Kidney (tissue), 14 donors: ENCODE measurements around the gene SORCS2. TPM values are rescaled to one million over a fixed set of nuclear protein-coding genes. Genes with fewer than 3 reads are reported as not detected.
A peak's percentile ranks its signal among the peaks of the same experiment; 100 is the strongest.

Experiments used
- DNase-seq, 5 donors: peaks; one replicate each; pipeline ENCODE4 v3.0.0-alpha.2; 2013 to 2020
- FAIRE-seq: peaks from 2 replicates; lab custom pipeline; 2012; peaks lifted over from hg19 to GRCh38; lab: Jason Lieb, UNC
- H3K27ac ChIP-seq, 2 donors: one replicate each; pipeline ENCODE4 v1.7.0; 2013; ENCODE audit warnings: low read depth in 2 of 2, low read length in 2 of 2, inconsistent platforms in 1 of 2
- H3K27me3 ChIP-seq: one replicate; pipeline ENCODE4 v1.7.1; 2013; ENCODE audit warnings: low read length, inconsistent platforms; ENCODE audit not compliant: control insufficient read depth, insufficient read depth
- H3K36me3 ChIP-seq, 3 donors: one replicate each; pipeline versions ENCODE4 v1.7.0 to v1.7.1; 2013; ENCODE audit warnings: low read length in 3 of 3, control low read depth in 1 of 3, inconsistent platforms in 1 of 3; ENCODE audit not compliant: insufficient read depth in 3 of 3, control insufficient read depth in 2 of 3
- H3K4me1 ChIP-seq, 3 donors: one replicate each; pipeline versions ENCODE4 v1.7.0 to v1.7.1; 2013; ENCODE audit warnings: low read length in 3 of 3, inconsistent platforms in 1 of 3, low read depth in 1 of 3; ENCODE audit not compliant: control insufficient read depth in 2 of 3, insufficient read depth in 2 of 3
- H3K4me3 ChIP-seq, 3 donors: one replicate each; pipeline versions ENCODE4 v1.7.0 to v1.8.1; 2013; ENCODE audit warnings: low read length in 3 of 3, control low read depth in 1 of 3, inconsistent platforms in 1 of 3
- H3K9ac ChIP-seq, 3 donors: one replicate each; pipeline versions ENCODE4 v1.7.0 to v1.7.1; 2013; ENCODE audit warnings: low read length in 3 of 3, control low read depth in 1 of 3, inconsistent platforms in 1 of 3
- H3K9me3 ChIP-seq, 3 donors: one replicate each; pipeline versions ENCODE4 v1.7.0 to v1.7.1; 2013; ENCODE audit warnings: low read length in 3 of 3, control low read depth in 1 of 3, inconsistent platforms in 1 of 3; ENCODE audit not compliant: control insufficient read depth in 2 of 3, insufficient read depth in 1 of 3
- intact Hi-C: fragments of 100-400 bp; cut with DNase I; formaldehyde crosslinking; loops from one replicate; pipeline ENCODE4 v1.11.1; 2022
- polyA plus RNA-seq: library from polyadenylated mRNA; stranded (reverse); fragments of 350-450 nt; fragmentation: Illumina TruSeq; extraction: RNeasy Lipid Tissue Mini Kit (QIAGEN cat#74804); gene quantifications from one replicate; pipeline ENCODE4 v1.2.3, GENCODE V29; 2014; ENCODE audit warnings: low read depth, low replicate concordance; ENCODE audit not compliant: insufficient read depth
- total RNA-seq: library from RNA; stranded (reverse); fragmentation: NEBNext Ultra II Directional; extraction: Animal tissue kit (Norgen Biotek cat#: 25700); gene quantifications from one replicate; pipeline ENCODE4 v1.2.1, GENCODE V29; 2021
- TF ChIP-seq, protein P1 (sequence below): IDR thresholded peaks from 3 replicates; pipeline ENCODE4 v1.5.1; 2012; ENCODE audit warnings: mild to moderate bottlenecking, moderate library complexity, borderline replicate concordance; ENCODE audit not compliant: insufficient read depth; ENCODE audit errors: extremely low read depth
- donor health status: control.
- donor health status: control.
- donor health status: control.
- donor health status: control.
- donor health status: control.
- donor health status: DM: yes; HTN: yes; CAD: no.
- donor health status: Normal renal cell carcinoma (clear cell type).

The SORCS2 gene
- total and polyA plus RNA-seq, 2 donors from 2014 or later, result 6.1 to 9.1 TPM

GRCh38 chr4:7298619-7299009 lies 106.3 kb downstream of the SORCS2 start:
- Histone ChIP-seq H3K4me1 (no peaks in the 10 kb centered on the region), H3K27me3 (no peaks in the 10 kb centered on the region), H3K36me3 (no peaks in the 10 kb centered on the region), H3K9ac (no peak overlapping the region), H3K27ac (no peak overlapping the region), H3K4me3 (no peak overlapping the region), H3K9me3 (no peaks in the 10 kb centered on the region)
- DNase-seq, result peak in 1 of 5 donors; percentile 53
- intact Hi-C loops, result loop anchor here (10.0 kb wide), 1 partner anchor 104 kb away; the partner anchor contains the start of gene SORCS2
- TF ChIP-seq, protein P1, sequence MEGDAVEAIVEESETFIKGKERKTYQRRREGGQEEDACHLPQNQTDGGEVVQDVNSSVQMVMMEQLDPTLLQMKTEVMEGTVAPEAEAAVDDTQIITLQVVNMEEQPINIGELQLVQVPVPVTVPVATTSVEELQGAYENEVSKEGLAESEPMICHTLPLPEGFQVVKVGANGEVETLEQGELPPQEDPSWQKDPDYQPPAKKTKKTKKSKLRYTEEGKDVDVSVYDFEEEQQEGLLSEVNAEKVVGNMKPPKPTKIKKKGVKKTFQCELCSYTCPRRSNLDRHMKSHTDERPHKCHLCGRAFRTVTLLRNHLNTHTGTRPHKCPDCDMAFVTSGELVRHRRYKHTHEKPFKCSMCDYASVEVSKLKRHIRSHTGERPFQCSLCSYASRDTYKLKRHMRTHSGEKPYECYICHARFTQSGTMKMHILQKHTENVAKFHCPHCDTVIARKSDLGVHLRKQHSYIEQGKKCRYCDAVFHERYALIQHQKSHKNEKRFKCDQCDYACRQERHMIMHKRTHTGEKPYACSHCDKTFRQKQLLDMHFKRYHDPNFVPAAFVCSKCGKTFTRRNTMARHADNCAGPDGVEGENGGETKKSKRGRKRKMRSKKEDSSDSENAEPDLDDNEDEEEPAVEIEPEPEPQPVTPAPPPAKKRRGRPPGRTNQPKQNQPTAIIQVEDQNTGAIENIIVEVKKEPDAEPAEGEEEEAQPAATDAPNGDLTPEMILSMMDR, result no peak
- FAIRE-seq, result no peak

DNA sequence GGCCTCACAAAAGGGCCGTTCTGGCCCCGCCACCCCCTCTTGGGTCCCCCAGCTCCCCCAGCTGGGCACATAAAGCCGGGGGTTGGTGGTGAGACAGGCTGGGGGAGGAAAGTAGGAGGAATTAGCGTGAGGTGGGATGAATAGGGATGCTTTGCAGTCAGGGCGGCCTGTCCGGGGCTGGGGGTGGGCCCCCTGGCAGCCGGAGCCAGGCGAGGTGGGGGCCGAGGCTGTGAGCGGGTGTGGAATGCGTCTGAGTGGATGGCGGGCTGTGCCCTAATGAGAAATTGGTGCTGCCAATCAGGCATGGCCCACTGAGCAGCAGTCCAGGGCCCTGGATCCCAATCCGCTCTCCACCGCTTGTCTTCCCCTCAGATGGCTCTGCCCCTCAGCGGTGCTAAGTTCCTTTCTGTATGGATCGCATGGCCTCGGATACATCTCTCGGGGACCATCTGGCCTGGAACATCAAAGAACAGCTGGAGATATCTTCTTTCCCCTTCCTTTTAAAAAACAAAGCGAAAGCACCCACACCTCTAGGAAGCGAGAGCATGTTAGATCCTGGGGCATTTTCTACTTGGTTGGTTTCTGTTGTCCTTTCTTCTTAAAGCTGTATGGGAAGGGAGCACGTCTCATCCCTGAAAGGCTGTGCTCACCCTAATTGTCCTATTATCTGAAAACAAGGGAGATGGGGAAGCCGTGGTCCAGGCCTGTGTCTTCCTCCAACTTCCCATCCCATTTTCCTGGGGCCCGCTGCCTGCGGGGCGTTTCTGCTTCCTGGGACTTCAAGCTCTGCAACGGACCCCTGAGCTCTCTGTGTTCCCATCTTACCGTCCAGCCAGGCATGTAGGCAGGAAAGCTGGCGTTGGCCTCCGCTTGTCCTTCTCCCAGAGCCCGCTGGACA lies 106.9 kb downstream of the SORCS2 start:
- Histone ChIP-seq H3K27me3 (no peaks in the 10 kb centered on the region), H3K9ac (no peak overlapping the region), H3K36me3 (no peaks in the 10 kb centered on the region), H3K4me3 (no peak overlapping the region), H3K9me3 (no peaks in the 10 kb centered on the region), H3K4me1 (no peaks in the 10 kb centered on the region), H3K27ac (no peak overlapping the region)
- DNase-seq (peak; percentile 56 to 82 (median 79)), FAIRE-seq (no peak)
- intact Hi-C loops, result loop anchor here (10.0 kb wide), 1 partner anchor 104 kb away; the partner anchor contains the start of gene SORCS2
- TF ChIP-seq, protein P1, result no peak

DNA sequence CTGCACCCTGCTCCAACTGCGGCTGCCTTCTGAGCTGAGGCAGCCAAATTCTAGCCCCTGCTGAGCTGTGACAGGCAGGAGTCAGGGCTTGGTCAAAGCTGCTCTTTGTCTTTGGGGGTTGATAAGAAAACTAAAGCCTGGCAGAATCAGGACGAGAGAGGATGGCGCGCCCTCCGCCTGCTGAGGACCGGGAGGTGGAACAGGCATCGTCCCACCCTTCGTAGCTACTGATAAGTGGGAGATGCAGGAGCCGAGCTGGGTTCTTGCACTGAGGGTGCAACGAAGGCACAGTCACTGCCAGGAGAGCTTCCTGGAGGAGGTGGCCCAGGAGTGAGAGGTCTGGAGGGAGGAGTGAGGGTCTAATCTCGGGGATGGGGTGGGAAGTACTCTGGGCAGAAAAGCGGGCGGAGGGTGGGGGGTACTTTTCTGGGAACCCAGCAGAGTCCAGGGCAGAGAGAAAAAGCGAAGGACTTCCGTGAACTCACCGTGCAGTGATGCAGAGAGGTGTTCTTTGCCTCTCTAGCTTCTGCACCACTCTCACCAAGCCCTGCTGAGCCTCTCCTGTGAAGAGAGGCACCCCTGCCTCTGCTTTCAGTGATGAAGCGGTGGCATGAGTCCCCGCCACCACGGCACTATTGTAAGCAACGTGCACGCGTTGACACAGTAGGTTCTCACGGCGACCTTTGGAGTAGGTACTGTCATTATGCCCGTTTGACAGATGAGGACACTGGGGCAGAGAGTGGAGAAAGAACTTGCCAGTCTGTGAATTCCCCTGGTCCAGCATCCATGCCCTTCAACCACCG lies 107.8 kb downstream of the SORCS2 start:
- Histone ChIP-seq H3K36me3 (no peaks in the 10 kb centered on the region), H3K4me1 (no peaks in the 10 kb centered on the region), H3K9me3 (no peaks in the 10 kb centered on the region), H3K4me3 (no peak overlapping the region), H3K9ac (no peak overlapping the region), H3K27ac (no peak overlapping the region), H3K27me3 (no peaks in the 10 kb centered on the region)
- intact Hi-C loops, result loop anchor here (10.0 kb wide), 1 partner anchor 105 kb away; the partner anchor contains the start of gene SORCS2
- TF ChIP-seq, protein P1, result no peak
- FAIRE-seq (no peak), DNase-seq (peak in 1 of 5 donors; percentile 52)
